ENCODE measurements around the gene GLP1R.

GRCh38 chr6:39009476-39009875 lies 39.1 kb upstream of the GLP1R start:
- TF ChIP-seq EZH2phosphoT487 (IDR thresholded peaks at IDR 0.05; ENCODE audit: borderline replicate concordance) = no peak
- TF ChIP-seq CTCF (conservative IDR thresholded peaks at IDR 0.05; ENCODE audit: low read length) = no peak

All from Loucy (cell line).